OCI-LY7 (cell line): ENCODE results near the gene C12orf56.
"Not testable (repeated sequence)": the region's sequence is repeated elsewhere in the genome, so short reads cannot be mapped to it uniquely, and the experiment has no call there.

Experiments used
- CTCF ChIP-seq: fragments of 200-600 bp; sonication (generic); conservative IDR thresholded peaks from 2 replicates; pipeline ENCODE4 v1.5.1; 2014; ENCODE audit warnings: mild to moderate bottlenecking, antibody characterized with exemption, low read length, moderate library complexity, mixed read lengths
- EZH2phosphoT487 ChIP-seq: fragments of 200-600 bp; sonication (generic); IDR thresholded peaks from 2 replicates; pipeline ENCODE4 v1.6.1; 2018; ENCODE audit warnings: low read depth, borderline replicate concordance, mild to moderate bottlenecking, mixed run types, antibody characterized with exemption, low read length, moderate library complexity, mixed read lengths

- not testable (repeated sequence) for TF ChIP-seq CTCF, EZH2phosphoT487
Measured at GRCh38 chr12:64361173-64361572, 29.4 kb downstream of the C12orf56 start.
